Mesothelial cell of epicardium (in vitro differentiated cells): ENCODE measurements around the gene UGT1A7. TPM values are rescaled to one million over a fixed set of nuclear protein-coding genes. Genes with fewer than 3 reads are reported as not detected.

ENCODE experiments used
- DNase-seq, 2 experiments: peaks; one replicate each; pipeline ENCODE4 v3.0.0; 2021; ENCODE audit warnings: low spot score in 2 of 2; ENCODE audit not compliant: unreplicated experiment in 2 of 2
- H3K27ac Mint-ChIP-seq: 2 replicates; pipeline ENCODE4 v1.8.0; 2021; ENCODE audit warnings: mixed read lengths
- H3K27me3 Mint-ChIP-seq: 2 replicates; pipeline ENCODE4 v1.8.0; 2021; ENCODE audit warnings: low read depth, mixed read lengths
- H3K36me3 Mint-ChIP-seq: 2 replicates; pipeline ENCODE4 v1.8.0; 2021; ENCODE audit warnings: mixed read lengths
- H3K4me1 Mint-ChIP-seq: 2 replicates; pipeline ENCODE4 v1.8.0; 2021; ENCODE audit warnings: mixed read lengths
- H3K4me3 Mint-ChIP-seq: 2 replicates; pipeline ENCODE4 v1.8.0; 2021; ENCODE audit warnings: mild to moderate bottlenecking, moderate library complexity, mixed read lengths
- H3K9me3 Mint-ChIP-seq: 2 replicates; pipeline ENCODE4 v1.8.0; 2021; ENCODE audit warnings: mixed read lengths
- CTCF ChIP-seq: fragments of 200-600 bp; sonication (generic); IDR thresholded peaks from one replicate; pipeline ENCODE4 v1.5.0; 2021; ENCODE audit warnings: antibody characterized with exemption; ENCODE audit not compliant: unreplicated experiment
- total RNA-seq: library from RNA; stranded (reverse); gene quantifications from 3 replicates; pipeline ENCODE4 v1.2.1, GENCODE V29; 2021

UGT1A7 gene
- total RNA-seq, 1 donor from 2014 or later, result not detected

GRCh38 chr2:233810385-233810784 lies 128.7 kb downstream of the UGT1A7 start:
- H3K36me3 Mint-ChIP-seq, result peaks cover 3% of the 10 kb centered on the region
- peaks cover 3% of the 10 kb centered on the region for H3K9me3 Mint-ChIP-seq
- no peak for TF ChIP-seq CTCF
- no peaks in the 10 kb centered on the region for H3K4me1 Mint-ChIP-seq
- peaks cover 39% of the 10 kb centered on the region for H3K27me3 Mint-ChIP-seq
- no peak overlapping the region for H3K27ac Mint-ChIP-seq
- no peak for DNase-seq
- no peak overlapping the region for H3K4me3 Mint-ChIP-seq

- H3K9me3 Mint-ChIP-seq, result peaks cover 10% of the 10 kb centered on the region
- peak in 1 of 2 experiments; percentile 17 for DNase-seq
- no peak overlapping the region for H3K27ac Mint-ChIP-seq
- H3K4me3 Mint-ChIP-seq, result no peak overlapping the region
- H3K27me3 Mint-ChIP-seq, result peaks cover 34% of the 10 kb centered on the region
- peaks cover 3% of the 10 kb centered on the region for H3K36me3 Mint-ChIP-seq
- no peak for TF ChIP-seq CTCF
- peaks cover 3% of the 10 kb centered on the region for H3K4me1 Mint-ChIP-seq
These were observed 129.4 kb downstream of the UGT1A7 start for GRCh38 chr2:233811087-233811486.

- H3K4me3 Mint-ChIP-seq, result no peak overlapping the region
- peak; percentile 7 to 30 for DNase-seq
- peaks cover 10% of the 10 kb centered on the region for H3K4me1 Mint-ChIP-seq
- H3K27me3 Mint-ChIP-seq, result peaks cover 31% of the 10 kb centered on the region
- H3K27ac Mint-ChIP-seq, result no peak overlapping the region
- no peak for TF ChIP-seq CTCF
- peaks cover 3% of the 10 kb centered on the region for H3K36me3 Mint-ChIP-seq
- peaks cover 15% of the 10 kb centered on the region for H3K9me3 Mint-ChIP-seq
These were observed 130.0 kb downstream of the UGT1A7 start for GRCh38 chr2:233811732-233812131.

- H3K4me3 Mint-ChIP-seq, result no peak overlapping the region
- DNase-seq, result no peak
- peaks cover 15% of the 10 kb centered on the region for H3K9me3 Mint-ChIP-seq
- peaks cover 3% of the 10 kb centered on the region for H3K36me3 Mint-ChIP-seq
- peaks cover 27% of the 10 kb centered on the region for H3K27me3 Mint-ChIP-seq
- H3K4me1 Mint-ChIP-seq, result peaks cover 18% of the 10 kb centered on the region
- no peak overlapping the region for H3K27ac Mint-ChIP-seq
- TF ChIP-seq CTCF, result no peak
These were observed 131.7 kb downstream of the UGT1A7 start for GRCh38 chr2:233813236-233814055.

- H3K9me3 Mint-ChIP-seq, result peaks cover 15% of the 10 kb centered on the region
- H3K4me1 Mint-ChIP-seq, result peaks cover 18% of the 10 kb centered on the region
- TF ChIP-seq CTCF, result no peak
- DNase-seq, result peak in 1 of 2 experiments; percentile 8
- H3K36me3 Mint-ChIP-seq, result peaks cover 3% of the 10 kb centered on the region
- H3K27ac Mint-ChIP-seq, result no peak overlapping the region
- peaks cover 22% of the 10 kb centered on the region for H3K27me3 Mint-ChIP-seq
- H3K4me3 Mint-ChIP-seq, result no peak overlapping the region
These were observed 132.5 kb downstream of the UGT1A7 start for GRCh38 chr2:233814056-233814835.
